Activated T-helper 1 cell treated with anti-CD3 and anti-CD28 coated beads, Interleukin-2, amount 50 U/mL, for 16 hours (primary cell): ENCODE results near the gene ELAVL3.
"Not testable (repeated sequence)": the region's sequence is repeated elsewhere in the genome, so short reads cannot be mapped to it uniquely, and the experiment has no call there.

Source experiments
- DNase-seq, 2 donors: peaks; one replicate each; pipeline ENCODE4 v3.0.0-alpha.2; 2020; ENCODE audit warnings: low read depth in 1 of 2, low spot score in 1 of 2

Gene ELAVL3

GRCh38 chr19:11437955-11438354, 42.9 kb downstream of the ELAVL3 start:
- DNase-seq: no peak

GRCh38 chr19:11435833-11436313, 45.0 kb downstream of the ELAVL3 start:
- DNase-seq: no peak

DNA sequence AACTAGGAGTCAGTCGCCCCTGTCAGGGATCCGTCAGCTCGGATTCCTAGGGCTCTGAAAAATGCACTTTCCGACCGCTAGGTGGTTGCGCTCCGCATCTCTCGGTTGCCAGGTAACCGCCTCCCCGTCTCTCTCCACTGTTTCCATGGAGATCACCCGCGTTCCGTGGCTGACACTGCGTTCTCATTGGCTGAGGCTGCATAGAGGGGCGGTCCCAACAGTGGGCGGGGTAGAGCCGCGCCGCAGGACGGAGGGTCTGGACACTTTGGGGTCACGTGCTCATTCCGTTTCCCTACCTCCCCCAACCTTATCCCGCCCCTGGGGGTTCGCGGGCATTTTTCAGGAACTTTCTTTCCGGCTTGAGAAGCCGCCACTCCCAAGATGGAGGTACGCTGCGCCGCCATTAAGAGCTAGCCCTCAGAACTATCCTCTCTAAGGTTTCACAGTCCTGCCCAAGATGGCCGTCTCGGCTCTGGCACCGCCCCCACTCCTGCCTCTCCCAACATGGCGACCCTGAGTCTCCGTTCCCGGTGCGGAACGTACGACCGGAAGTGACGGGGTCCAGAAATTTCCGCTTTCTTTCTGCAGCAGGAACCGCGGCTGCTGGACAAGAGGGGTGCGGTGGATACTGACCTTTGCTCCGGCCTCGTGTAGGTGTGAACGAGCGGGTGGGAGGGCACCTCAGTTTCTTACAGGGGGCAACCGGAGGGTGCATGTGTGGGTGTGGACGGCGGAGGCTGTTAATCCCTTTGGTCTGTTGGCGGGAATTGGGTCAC, 45.6 kb downstream of the ELAVL3 start, which contains the start of the genes ODAD3 and PRKCSH:
Gene ODAD3 (minus strand): TSS at position 65 of the 776 bp plus-strand sequence. CDS start 105 bp downstream, outside the sequence.
Gene PRKCSH (plus strand): TSS at position 579 of the 776 bp plus-strand sequence. CDS start 483 bp downstream, outside the sequence.
- peak; percentile 95 to 98 for DNase-seq

DNA sequence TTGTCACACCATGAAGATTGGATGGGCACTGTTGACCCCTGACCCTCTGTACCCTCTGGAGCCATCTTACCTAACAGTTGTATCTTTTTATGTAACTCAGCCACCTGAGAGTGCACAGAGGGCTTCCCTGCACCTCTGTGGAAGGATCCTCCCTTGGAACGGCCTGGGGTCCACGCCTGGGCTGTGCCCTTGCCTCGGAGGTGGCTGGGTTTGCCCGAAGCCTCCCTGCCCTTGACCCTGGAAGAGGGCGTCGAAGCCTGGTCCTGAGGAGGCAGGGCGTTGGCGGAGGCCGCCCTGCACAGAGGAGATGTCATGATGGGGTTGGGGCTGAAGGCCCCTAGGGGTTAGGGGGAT, 46.2 kb downstream of the ELAVL3 start:
- no peak for DNase-seq

DNA sequence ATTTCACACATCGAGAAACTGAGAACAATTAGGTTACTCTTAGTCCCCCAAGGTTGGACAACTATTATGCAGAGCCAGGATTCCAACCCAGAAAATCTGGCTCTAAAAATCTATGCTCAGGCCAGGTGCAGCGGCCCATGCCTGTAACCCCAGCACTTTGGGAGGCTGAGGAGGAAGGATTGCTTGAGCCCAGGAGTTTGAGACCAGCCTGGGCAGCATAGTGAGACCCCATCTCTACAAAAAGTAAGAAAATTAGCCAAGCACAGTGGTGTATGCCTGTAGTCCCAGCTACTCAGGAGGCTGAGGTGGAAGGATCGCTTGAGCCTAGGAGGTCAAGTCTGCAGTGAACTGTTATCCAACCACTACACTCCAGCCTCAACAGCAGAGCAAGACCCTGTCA, 47.3 kb downstream of the ELAVL3 start:
- not testable (repeated sequence) for DNase-seq

DNA sequence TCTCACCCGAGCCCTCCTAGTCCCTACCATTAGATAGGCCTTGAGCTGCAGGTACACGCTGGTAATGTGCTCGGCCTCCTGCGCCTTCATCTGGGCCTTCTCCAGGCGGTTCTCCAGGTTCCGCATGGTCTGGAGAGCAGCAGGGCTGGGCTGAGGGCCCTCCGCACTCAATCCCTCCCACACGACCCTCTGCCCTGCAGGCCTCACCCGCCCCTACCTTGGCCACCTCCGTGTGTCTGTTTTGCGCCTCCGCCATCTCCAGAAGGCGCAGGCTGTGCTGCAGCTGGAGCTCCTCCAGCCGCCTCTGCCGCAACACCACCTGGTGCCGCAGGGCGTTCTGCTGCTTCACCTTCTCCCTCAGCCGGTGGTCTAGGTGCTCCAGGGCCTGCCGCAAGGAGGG, 54.2 kb downstream of the ELAVL3 start:
- no peak for DNase-seq

GRCh38 chr19:11425719-11426457, 55.0 kb downstream of the ELAVL3 start:
- no peak for DNase-seq

- no peak for DNase-seq
Observed at GRCh38 chr19:11423791-11424181, 57.1 kb downstream of the ELAVL3 start.

- no peak for DNase-seq
Observed at GRCh38 chr19:11423164-11423790, 57.6 kb downstream of the ELAVL3 start.

DNA sequence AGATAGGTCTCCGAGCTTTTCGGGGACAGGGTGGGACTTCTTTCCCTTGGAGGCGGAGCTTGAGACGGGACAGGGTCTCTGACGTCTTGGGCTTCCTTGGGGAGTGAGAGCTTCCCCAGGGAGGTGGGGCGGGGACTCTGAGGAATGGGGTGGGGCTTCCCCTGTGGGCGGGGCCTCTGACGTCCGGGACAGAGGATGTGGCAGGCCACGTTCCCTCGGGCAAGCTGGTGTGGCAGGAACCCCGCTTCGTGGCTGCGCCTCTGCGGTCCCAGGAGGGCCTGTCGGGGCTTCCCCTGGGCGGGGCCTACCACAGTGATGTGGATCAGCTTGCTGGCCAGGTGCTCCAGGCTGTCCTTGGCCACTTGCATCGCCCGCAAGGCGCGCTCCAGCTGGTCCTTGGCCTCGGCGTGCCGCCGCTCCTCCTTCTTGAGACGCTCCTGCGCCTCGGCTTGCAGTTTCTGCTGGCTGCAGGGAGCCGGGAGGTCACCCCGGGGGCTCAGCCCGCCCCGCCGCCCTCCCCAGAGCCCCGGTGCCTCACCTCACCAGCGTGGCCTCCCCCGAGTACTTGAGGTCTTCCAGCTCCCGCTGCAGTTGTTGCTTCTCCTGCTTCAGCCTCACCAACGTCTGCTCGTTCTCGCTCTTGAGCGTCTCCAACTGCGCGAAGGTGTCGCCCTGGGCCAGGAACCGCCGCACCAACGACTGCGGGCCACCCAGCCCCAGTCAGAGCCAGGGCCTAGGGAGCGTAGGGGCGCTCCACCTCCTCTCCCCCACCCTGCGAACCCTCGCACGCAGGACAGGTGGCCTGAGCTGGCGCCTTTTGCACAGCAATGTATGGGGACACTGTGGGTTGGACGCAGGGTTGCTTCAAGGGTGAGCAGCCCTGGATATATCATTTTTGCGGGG, 58.4 kb downstream of the ELAVL3 start:
- DNase-seq: peak; percentile 34 to 38

- peak in 1 of 2 donors; percentile 21 for DNase-seq
Observed at GRCh38 chr19:11421371-11422098, 59.3 kb downstream of the ELAVL3 start.

- no peak for DNase-seq
Observed at GRCh38 chr19:11420429-11421370, 60.1 kb downstream of the ELAVL3 start.

DNA sequence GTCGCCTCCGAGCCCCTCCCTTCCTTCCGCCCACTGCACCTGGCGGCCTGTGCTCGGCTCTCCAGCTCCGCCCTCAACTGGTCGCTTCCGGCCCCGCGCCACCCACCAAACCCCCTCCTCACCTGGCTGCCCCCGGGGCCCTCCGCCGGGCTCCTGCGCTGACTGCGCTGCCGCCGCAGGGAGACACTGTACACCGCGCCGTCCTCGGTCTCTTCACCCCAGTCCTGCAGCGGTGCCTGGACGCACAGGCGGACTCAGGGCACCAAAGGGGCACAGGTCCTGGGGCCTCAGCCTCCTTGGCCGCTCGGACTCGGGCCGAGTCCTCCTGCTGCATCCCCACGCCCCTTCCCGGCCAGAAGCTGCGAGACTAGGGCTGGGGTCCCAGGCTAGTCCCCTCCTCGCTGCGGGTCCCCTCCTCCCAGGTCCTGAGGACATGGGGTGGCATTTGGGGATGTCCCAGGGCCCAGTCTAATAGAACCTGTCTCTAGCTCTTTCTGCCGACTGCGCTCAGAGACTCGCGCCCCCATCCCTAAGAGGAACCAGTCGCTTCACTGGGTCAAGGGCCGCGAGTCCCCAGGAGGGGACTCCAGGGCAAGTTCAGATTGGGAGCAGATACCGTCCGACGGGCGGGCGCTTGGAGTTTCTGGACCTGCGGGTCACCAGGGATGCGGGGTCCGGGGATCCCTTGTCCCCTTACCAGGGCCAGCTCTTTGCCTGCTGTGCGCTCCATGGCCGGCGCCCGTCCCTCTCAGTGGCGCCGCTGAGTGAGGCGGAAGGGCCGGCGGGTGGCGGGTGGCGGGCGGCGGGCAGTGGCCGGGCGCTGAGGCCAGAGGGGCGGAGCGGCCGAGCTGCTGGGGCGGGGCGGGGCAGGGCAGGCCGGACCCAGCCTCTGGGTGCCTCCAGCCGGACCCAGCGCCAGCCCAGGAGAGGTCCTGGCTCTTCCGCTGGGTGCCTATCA, 62.0 kb downstream of the ELAVL3 start, which contains the start of gene RGL3:
Gene RGL3 (minus strand): TSS at position 766 of the 958 bp plus-strand sequence. CDS start 36 bp downstream, at position 730.
- no peak for DNase-seq

- DNase-seq: no peak
Observed at GRCh38 chr19:11418094-11418548, 62.7 kb downstream of the ELAVL3 start.

GRCh38 chr19:11416346-11417052, 64.3 kb downstream of the ELAVL3 start:
- DNase-seq: no peak

DNA sequence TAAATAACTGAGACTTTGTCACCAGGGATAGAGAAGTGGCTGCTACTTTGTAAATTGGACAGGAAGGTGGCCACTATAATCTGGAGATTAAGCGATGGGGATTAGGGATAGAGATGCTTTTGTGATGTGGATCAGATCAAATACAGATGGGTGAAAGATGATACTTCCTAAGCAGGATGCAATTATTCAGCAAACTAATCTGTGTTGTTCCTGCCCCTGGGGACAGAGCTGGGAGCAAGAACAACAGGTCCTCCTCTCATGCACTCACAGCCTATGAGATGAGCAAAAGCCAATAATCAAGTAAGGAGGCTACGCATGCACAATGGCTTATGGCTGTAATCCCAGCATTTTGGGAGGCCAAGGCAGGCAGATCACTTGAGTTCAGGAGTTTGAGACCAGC, 66.3 kb downstream of the ELAVL3 start:
- DNase-seq: no peak

- DNase-seq: no peak
Observed at GRCh38 chr19:11410682-11411081, 70.2 kb downstream of the ELAVL3 start.
